Astrocyte of the spinal cord (primary cell): ENCODE results near the gene ADAMTS2.

ENCODE experiments used
- DNase-seq: peaks from one replicate; pipeline ENCODE4 v3.0.0; 2011; ENCODE audit warnings: low read depth, low spot score
- H3K4me3 ChIP-seq: 2 replicates; pipeline ENCODE4 v1.5.1; 2011; ENCODE audit warnings: low read depth, mild to moderate bottlenecking, low read length, moderate library complexity
- CTCF ChIP-seq: IDR thresholded peaks from 2 replicates; pipeline ENCODE4 v1.5.1; 2012; ENCODE audit warnings: low read depth, mild to moderate bottlenecking, low read length, inconsistent platforms
- in situ Hi-C: cut with HindIII; loops from 2 replicates; pipeline ENCODE4 v1.10.0; 2017; ENCODE audit warnings: low sequenced_read_pairs

Gene ADAMTS2

DNA sequence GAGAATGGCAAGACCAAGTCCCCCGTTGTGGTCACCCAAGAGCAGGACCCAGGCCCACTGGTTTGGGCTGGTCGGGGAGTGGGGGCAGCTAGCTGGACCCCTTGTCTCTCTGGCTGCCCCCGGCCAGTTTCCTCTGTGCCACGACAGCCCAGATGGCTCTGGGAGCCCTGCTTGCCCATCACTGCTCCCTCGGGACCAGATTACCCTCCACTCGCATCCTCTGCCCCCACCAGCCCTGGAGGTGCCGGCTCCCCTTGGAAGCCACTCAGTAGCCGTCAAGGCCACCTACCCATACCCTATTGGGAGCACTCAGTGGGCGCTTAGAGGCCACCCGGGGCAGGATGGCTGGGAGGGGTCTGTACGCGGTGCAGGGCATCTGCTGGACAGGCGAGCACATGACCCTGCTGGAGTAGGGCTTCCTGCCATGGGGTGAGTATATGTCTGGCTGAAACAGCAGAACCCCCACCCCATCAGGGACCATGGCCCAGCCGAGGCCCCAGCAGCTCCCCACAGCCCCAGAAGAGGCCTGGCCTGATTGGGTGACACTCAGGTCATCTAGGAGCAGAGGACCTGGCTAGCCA is 215.1 kb downstream of the ADAMTS2 start:
- H3K4me3 ChIP-seq, result no peak overlapping the region
- TF ChIP-seq CTCF, result no peak
- DNase-seq, result no peak
- in situ Hi-C loops, result no loop called here

DNA sequence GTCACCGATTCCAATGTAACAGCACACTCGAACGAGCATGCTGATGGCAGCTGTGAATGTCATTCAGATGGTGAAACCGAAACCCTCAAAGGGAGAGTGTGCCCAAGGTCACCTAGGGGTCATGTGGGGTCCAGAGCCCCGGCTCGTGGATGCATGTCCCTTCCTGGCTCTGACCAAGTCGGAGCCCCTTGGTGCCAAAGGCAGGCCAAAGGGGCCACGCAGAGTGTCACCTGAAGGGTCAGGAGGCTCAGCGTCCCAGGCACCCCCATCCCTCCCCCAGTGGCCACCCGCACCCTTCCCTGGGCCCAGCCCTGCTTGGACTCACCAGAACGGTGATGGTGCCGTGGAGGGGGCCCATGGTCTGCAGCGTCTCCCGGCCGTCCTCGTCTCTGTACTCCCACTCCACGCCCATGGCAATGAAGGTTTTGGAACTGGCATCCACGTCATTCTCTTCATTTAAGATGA is 215.6 kb downstream of the ADAMTS2 start:
- in situ Hi-C loops, result no loop called here
- H3K4me3 ChIP-seq, result no peak overlapping the region
- TF ChIP-seq CTCF, result no peak
- DNase-seq, result no peak

DNA sequence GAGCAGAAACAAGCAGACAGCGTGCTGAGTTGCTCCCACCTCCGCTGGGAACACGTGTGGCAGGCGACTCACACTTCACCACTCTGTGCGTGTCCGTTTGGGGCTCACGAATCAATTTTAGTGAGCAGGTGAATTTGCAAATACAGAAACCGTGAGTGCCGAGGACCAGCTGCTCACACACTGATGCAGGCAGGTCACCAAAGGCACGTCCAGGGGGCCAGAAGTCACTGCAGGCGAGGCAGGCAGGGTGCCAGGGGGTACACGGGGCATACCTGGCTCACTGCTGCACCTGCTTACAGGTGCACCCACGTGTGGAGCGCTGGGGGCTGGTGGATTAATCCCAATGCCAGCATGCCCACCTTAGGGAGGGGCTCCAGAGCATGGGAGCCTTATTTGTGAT is 216.3 kb downstream of the ADAMTS2 start:
- no peak for TF ChIP-seq CTCF
- no peak for DNase-seq
- H3K4me3 ChIP-seq, result no peak overlapping the region
- in situ Hi-C loops, result no loop called here

DNA sequence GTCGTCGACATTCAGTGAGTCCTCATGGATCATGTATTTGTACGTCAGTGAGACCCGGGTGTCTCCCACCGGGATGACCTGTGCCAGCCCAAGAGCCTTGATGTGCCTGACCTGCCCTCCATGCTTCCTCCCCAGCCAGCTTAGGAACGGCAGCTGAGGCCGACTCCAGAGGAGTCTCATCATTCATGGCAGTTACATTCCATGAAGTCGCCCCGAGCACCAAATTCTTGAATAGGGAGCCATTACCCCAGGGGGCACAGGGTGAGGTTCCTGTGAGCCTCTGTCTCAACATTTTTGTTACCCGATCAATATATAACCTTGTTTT is 217.3 kb downstream of the ADAMTS2 start:
- DNase-seq, result no peak
- TF ChIP-seq CTCF, result no peak
- no peak overlapping the region for H3K4me3 ChIP-seq
- in situ Hi-C loops, result no loop called here

DNA sequence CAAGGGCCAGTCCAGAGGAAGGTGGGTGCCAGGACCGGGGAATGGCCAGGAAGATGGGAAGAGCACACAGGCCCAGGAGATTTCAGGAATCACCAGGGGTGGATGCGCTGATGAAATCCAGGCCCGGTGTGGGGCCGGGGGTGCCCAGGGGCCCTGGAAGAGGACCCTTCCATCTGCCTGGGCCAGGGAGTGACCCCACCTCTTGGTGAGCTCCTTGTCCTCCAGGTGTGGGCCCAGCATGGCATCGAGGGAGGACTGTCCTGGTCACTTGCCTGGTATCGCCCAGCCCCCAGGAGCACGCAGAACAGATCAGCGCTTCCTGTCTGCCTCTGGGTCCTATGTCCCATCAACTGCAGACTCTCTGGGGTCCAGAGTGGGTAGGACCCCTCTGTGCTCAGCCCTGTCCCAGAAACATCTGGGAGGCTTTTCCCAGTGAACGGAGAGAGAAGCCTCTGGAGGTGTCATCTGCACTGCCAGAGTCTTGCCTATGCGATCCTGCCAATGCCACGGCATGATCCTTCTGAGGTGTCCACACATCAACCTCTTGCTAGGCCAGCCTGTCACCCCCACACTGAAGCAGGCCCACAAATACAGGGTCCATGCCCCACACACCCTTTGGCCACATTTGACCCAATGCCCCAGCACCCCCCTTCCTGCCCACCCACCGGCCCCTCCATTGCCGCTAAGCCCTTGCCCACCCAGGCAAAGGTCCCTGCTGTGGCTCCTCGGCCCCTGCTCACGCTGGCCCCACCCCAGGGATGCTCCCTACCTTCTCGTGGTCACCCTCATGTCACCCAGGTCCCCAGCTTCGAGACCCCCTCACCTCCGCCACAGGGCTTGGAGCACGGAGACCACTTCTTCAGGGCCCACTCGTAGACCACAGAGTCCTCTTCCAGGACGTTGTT is 217.9 kb downstream of the ADAMTS2 start:
- no peak for DNase-seq
- H3K4me3 ChIP-seq, result no peak overlapping the region
- in situ Hi-C loops, result no loop called here
- TF ChIP-seq CTCF, result no peak

GRCh38 chr5:179126506-179126991 is 218.7 kb downstream of the ADAMTS2 start:
- in situ Hi-C loops, result no loop called here
- no peak for TF ChIP-seq CTCF
- DNase-seq, result no peak
- H3K4me3 ChIP-seq, result no peak overlapping the region
